ENCODE results near the gene NT5C1B.
A peak's percentile ranks its signal among the peaks of the same experiment; 100 is the strongest.

The NT5C1B gene

GRCh38 chr2:18598848-18599484 is 9.6 kb upstream of the NT5C1B start:
- DNase-seq: no peak

DNA sequence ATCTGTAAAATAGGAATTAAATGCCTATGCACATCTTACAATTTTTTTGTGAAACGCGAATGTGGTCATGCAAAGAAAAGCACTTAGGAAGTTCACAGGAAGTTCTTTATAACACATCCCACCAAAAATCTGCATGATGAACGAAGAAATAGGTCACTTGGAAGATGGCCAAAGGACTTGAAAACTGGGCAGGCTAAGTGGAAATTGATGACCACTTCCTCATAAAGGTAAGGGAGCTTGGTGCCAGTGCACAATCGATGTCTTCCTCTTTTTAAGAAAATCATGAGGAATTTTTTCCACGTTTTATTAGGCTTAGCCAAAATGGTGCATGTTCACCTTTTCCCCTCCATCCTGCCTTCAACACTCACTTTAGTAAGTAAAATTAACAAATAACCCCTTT is 8.2 kb upstream of the NT5C1B start:
- no peak for DNase-seq

- DNase-seq: no peak
Observed at GRCh38 chr2:18596993-18597392, 7.6 kb upstream of the NT5C1B start.

DNA sequence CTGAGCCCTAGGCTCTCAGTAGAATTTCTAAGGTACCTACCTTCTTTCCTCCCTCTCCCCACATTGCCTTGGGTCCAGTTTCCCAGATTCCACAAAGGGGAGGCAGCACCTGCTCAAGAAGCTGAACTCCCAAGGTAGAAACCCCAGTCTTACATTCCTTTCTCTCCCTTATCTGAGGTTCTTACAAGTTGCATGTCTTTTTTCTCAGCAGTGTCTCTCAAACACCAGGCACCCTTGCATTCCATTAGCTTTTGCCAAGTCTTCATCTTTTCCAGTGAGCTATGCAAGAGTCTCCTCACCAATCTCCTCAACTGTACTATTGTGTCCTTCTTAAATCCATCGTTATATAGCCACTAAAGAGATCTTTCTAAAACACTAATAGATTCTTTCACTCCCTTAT is 4.1 kb upstream of the NT5C1B start:
- DNase-seq: no peak

DNA sequence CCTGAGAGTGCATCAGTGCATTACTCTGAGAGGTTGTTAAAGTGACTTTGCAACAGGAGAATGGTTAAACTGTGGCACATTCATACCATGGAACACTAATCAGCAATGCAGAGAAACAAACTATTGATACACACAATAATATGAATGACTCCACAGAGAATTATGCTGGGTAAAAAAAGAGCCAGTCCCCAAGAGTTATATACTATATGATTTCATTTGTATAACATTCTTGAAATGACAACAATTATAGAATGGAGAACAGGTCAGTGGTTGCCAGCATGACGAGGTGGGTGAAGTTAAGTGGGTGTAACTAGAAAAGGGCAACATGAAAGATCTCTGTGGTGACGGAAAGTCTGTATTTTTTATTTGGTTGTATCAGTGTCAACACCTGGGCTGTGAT is 3.0 kb upstream of the NT5C1B start:
- no peak for DNase-seq

DNA sequence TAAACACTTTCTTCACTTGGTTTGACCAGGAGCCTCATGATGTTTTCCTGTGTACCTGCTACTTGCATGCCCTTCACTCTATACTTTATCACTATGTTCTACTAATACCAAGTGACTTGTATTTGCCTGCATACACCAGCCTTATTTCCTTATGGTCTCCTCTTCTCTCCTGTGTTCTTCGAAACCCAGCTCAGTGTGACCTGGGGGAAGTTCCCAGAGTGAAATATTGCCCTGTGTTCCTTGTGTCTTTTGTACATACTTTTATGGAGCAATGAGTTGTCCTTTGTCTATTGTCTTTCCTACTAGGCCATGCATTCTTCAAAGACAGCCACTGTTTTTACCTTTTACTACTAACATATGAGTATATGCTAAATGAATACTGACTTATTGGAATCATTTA is 567 bp downstream of the NT5C1B start:
- DNase-seq: no peak

- no peak for DNase-seq
Observed at GRCh38 chr2:18588049-18588448, 1.3 kb downstream of the NT5C1B start.

- no peak for DNase-seq
Observed at GRCh38 chr2:18585526-18585925, 3.8 kb downstream of the NT5C1B start.

GRCh38 chr2:18584608-18584954 is 4.8 kb downstream of the NT5C1B start:
- DNase-seq: no peak

- DNase-seq: no peak
Observed at GRCh38 chr2:18583905-18584607, 5.3 kb downstream of the NT5C1B start.

DNA sequence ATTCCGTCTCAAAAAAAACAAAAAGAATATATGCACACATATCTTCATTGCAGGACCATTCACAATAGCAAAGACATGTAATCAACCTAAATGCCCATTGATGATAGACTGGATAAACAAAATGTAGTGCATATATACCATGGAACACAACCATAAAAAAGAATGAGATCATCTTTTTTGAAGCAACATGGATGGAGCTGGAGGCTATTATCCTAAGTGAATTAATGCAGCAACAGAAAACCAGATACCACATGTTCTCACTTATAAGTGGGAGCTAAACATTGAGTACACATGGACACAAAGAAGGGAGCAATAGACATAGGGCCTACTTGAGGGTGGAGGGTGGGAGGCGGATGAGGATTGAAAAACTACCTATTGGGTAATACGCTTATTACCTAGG is 8.8 kb downstream of the NT5C1B start:
- DNase-seq: no peak

DNA sequence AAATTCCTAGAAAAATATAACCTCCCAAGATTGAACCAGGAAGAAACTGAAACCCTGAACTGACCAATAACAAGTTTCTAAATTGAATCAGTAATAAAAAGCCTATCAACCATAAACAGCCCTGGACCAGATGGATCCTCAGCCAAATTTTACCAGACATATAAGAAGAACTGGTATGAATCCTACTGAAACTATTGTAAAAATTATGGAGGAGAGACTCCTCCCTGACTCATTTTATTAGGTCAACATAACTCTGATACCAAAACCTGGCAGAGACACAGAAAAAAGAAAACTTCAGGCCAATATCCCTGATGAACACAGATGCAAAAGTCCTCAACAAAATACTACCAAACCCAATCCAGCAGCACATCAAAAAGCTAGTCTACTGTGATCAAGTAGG is 11.3 kb downstream of the NT5C1B start:
- no peak for DNase-seq

DNA sequence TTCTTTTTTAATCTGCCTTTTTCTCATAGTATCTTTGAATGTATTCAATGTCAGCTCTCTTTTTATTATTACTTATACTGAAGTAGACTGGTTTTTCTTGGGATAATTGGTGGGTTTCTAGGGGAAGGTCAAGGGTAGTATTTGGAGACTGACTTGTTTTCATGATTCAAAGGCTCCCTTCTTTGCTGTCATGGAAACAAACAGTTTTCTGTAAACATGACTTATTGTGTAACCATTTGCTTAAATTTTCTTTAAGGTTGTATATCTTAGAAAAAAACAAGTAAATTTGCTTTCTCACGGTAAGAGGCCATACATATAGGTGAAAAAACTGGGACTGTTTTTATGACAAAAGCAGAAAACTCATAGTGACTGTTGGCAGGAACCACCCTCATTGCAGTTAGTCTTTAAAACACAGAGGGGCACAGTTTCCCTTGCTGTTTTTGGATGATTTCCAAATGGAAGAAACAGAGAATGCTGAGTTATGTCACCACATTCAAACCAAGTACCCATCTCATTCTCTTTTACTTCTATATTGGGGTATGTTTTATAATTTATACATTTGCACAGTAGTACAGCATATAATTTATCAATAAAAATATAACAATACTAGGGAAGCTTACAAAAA is 23.1 kb downstream of the NT5C1B start:
- DNase-seq: no peak

DNA sequence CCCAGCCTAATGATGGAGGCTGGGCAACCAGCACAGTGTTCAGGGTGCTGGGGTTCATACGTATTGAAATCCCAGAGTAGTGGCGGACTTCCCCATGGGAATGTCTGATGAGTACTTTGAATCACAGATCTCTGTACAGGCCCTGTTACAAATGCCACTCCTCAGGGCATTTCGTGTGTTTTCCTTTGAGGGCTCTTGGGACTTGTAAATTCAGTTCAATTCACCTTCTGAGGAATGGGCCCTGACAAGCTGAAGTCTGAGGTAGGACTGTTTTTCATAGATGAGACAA is 28.6 kb downstream of the NT5C1B start:
- no peak for DNase-seq

- DNase-seq: peak; percentile 95
Observed at GRCh38 chr2:18560031-18560796, 29.2 kb downstream of the NT5C1B start, which contains the start of gene RDH14. Gene RDH14, minus strand, starts transcription at chr2:18560653. Its CDS starts 81 bp downstream, at chr2:18560572.

DNA sequence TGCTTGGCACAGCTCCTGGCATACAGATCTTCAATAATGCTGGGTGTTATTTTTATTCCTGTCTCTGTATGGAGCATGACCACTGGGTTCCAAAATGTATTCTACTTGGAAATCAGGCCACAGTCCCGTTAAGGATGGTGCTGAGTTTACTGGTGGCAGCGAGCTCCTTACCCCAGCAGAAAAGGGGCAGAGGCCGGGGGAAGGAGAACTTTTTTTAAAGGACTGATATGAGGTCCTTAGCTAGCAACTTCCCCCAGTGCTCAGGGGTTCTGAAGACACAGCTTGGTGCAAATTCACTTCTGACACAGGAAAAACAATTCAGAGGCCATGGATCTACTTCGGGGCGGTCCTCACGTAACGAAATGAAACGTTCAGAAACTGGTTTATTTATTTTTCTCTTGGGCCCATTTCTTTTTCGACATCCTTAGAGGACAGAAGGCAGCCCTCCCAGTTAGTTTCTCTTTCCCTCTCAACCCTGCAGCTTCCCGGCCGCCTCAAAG is 29.8 kb downstream of the NT5C1B start:
- DNase-seq: peak; percentile 31

DNA sequence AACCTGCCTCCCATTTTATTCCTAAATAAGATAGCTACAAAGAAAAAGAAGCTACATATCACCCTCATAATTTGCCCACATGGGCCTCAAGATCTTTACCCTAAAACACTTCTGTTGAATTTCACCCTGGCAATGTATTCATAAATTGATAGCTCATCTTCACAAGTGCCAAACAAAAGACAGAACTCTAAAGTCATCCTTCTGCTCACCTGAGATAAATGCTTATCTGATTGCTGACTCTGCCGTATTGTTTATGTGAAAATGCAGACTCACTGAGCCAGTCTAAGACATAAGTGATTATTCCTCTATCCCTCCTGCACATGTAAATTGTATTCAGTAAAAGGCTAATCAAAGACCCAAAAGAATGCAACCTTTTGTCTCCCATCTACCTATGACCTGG is 30.9 kb downstream of the NT5C1B start:
- DNase-seq: no peak

GRCh38 chr2:18557121-18557520 is 32.2 kb downstream of the NT5C1B start:
- no peak for DNase-seq

GRCh38 chr2:18552351-18553077 is 36.9 kb downstream of the NT5C1B start:
- DNase-seq: no peak

DNA sequence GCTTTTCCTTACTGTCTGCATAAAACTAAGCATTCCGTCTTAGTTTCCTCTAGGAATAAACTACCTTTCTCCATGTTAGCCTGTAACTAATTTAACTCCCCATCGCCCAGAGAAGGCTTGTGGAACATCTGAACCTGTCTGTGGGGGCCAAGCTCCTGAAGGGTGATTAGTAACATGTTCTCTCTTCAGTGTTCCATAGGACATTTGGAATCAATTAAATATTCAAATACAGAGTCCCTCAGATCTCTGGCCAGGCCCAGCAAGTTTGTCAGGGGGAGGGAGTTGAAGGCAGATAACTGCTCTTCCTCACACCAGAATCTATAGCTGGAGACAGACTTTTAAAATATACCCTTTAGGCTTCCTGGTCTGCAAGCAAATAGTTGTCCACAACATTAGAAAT is 37.7 kb downstream of the NT5C1B start:
- no peak for DNase-seq

- DNase-seq: no peak
Observed at GRCh38 chr2:18551169-18551568, 38.2 kb downstream of the NT5C1B start.

- DNase-seq: no peak
Observed at GRCh38 chr2:18550433-18550832, 38.9 kb downstream of the NT5C1B start.

GRCh38 chr2:18549083-18549482 is 40.3 kb downstream of the NT5C1B start:
- no peak for DNase-seq
